D341Med (cell line): Measurements from ENCODE around the gene ZIC5.
"Not testable (repeated sequence)": the region's sequence is repeated elsewhere in the genome, so short reads cannot be mapped to it uniquely, and the experiment has no call there.

Experiments
- DNase-seq: peaks from one replicate; pipeline ENCODE4 v3.0.0; 2012; ENCODE audit warnings: low spot score

Gene ZIC5

DNA sequence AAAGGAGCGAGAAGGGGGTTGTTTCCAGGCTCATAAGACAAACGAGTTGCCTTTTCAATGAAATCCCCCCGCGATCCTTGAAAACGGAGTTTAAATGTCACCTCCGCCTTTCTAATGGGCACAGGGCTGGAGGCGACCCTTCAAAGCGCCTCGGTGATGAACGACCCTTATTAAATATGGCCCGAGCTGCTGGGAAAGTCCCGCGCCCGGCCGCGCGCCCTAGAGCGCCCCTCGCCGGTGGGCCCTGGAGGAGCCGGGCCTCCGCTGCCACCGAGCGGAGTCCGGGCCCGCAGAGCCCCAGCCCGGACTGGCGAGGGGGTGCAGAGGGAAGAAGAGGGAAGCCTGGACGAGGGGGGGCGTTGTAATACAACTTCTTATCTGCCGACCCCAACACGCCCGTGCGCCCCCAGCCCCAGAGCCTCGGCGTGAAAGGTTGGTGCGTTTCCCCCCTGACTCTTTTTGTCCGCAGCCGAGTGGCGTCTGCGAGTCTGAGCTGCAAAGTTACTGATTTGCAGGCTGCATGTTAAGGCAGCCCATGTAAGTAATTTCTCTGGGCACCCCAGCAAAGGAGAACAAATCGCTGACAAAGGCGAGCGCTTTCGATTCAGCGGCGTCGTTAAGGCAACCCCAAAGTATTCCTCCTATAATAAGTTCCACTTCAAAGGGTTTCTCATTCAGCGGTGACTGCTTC lies 11.9 kb downstream of the ZIC5 start:
- DNase-seq, result no peak

GRCh38 chr13:99959127-99959539 lies 12.4 kb downstream of the ZIC5 start:
- no peak for DNase-seq

DNA sequence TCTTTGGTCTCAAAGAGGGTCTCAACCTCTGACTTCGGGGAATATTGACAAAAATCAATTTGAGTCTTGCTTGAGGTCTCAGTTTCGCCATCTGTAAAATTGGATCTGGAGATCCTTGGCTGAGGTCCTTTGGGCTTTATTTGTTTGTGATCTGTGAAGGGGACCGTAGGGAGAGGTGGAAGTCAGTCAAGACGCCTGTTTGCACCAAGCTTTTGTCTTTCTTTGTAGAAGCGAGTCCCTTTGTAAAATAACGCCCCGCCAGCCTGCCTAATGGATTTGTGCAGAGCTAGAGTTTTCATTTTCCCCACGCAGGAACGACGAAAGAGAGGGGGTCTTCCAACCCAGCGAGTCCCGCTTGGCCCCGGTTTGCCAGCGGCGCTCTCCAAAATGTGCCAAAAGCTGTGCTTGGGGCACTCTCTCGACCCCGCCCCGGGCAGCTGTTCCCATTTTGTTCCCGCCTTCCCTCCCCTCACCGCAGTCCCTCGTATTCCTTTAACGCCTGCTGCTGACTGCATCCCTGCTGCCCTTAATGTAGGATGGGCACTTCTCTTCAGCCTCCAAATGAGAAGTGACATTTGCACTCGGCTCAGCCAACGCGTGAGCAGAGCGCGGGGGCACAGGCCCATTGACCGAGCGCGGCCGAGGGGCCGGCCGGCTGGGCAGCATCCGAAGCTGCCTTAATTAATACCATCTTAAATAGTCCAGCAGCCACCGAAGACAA lies 13.0 kb downstream of the ZIC5 start:
- no peak for DNase-seq

DNA sequence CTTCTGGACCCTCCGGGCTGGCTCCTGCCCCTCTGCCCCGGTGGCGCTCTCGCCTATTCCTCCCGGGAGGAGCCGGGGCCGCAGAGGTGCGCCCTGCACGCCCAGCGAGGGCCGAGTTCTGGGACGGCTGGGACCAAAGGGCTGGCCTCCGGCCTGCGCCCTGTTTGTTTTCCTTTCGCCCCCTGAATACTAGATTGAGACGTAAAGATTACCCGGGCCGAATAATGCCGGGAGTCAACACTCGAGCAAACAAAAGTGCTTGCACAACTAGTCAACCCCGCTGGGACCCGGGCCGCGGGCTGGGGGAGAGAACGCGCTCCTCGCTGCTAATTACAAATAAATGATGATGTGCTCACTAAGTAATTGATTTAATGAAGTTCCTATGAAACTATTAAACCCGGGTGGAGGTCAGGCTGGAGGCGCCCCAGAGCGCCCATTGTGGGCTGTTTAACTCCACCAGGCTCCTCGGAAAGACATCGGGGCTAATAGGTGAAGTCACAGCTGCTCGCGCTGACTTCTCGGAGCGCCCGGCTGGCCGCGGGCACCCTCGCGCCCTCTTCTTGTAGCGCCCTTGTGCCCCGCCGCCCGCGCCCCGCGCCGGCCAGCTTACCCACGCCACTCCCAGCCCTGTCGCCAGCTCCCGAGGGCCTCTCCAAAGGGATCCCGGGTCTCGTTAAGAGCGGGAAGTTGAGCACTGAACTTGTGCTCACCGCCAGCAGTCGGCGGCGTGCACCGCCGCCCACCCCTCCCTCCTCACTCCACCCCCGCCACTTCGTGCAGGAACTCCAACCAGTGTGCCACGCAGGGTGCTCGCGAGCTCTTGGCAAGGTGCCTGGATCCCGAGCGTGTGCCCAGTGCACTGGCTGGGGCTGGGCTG lies 14.9 kb downstream of the ZIC5 start:
- DNase-seq, result no peak

- DNase-seq, result no peak
Observed at GRCh38 chr13:99955747-99956472, 15.7 kb downstream of the ZIC5 start.

GRCh38 chr13:99955107-99955746 lies 16.3 kb downstream of the ZIC5 start:
- DNase-seq, result no peak

GRCh38 chr13:99953138-99953755 lies 18.3 kb downstream of the ZIC5 start:
- no peak for DNase-seq

- DNase-seq, result not testable (repeated sequence)
Observed at GRCh38 chr13:99951666-99952065, 19.9 kb downstream of the ZIC5 start.

GRCh38 chr13:99949679-99950413 lies 21.7 kb downstream of the ZIC5 start:
- DNase-seq, result no peak

DNA sequence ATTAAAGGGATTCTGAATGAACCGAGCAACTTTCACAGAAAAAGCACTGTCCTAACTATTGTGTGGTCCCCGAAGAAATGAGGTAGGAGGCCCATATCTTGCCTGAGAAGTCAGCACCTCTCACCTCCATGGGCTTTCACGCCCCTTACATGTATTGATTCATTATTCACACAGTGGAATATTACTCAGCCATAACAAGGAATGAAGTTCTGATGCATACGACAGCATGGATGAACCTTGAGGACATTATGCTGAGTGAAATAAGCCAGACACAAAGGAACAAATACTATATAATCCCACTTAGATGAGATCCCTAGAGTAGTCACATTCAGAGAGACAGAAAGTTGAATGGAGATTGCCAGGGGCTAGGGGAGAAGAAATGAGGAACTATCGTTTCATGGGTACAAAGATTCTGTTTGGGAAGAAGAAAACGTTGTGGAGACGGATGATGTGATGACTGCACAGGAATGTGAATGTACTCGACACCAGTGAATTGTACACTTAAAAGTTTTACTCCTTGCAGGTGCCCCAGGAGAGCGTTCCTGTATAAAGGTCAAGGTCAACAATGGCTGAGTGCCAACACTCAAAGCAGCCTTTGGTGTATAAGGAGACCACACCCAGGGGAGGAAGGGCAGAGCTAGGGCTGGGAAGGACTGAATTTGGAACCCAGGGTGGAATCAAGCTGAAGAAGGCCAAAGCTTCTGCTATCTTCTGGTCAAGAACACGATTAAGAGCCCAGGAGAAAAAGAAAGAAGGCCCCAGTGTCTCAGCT lies 22.5 kb downstream of the ZIC5 start:
- no peak for DNase-seq

- no peak for DNase-seq
Observed at GRCh38 chr13:99948411-99948810, 23.2 kb downstream of the ZIC5 start.

DNA sequence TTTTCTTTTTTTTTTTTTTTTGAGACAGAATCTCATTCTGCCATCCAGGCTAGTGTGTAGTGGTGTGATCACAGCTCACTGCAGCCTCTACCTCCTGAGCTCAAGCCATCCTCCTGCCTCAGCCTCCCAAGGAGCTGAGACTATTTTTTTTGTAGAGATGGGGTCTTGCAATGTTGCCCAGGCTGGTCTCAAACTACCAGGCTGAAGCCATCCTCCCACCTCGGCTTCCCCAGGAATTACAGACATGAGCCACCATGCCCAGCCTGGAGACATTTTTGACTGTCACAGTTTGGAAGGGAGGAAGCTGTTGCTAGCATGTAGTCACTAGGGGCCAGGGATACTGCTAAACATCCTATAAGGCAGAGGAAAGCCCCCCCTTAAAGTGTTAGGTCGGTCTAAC lies 23.9 kb downstream of the ZIC5 start:
- no peak for DNase-seq

GRCh38 chr13:99945515-99945914 lies 26.1 kb downstream of the ZIC5 start:
- not testable (repeated sequence) for DNase-seq

DNA sequence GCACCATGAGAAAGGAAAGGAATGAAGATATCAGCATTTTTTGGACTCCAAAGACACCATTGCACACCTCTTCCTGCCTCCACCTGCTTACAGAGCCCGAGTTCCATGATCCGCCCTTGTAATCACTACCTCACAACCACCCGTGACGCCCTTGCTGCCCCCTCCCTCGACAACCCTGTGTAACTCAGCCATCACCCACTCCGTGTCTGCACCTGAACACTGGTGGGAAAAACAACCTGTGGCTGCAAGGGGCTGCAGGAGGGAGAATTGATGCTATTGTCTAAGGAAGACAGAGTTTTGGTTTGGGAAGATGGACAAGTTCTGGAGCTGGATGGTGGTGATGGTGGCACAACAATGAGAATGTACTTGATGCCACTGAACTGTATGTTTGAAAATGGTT lies 27.0 kb downstream of the ZIC5 start:
- DNase-seq, result no peak

DNA sequence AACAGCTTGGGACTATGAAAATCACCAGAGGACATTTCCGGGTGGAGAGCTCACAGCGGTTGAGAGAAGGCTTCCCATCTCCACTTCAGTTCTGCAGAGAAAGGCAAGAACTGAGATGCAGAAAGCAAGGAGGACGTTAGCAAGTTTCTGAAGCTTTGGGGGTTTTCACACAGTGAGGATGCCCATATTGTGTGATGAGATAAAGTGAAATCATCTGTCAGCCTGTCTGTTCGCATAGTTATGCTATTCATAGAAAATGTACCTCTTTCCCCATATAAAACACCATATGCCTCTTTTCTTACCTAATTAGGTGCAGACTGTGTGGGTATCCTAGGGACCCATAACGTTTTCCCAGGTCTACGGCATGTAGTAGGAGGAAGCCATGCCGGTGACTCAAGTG lies 27.5 kb downstream of the ZIC5 start:
- no peak for DNase-seq

DNA sequence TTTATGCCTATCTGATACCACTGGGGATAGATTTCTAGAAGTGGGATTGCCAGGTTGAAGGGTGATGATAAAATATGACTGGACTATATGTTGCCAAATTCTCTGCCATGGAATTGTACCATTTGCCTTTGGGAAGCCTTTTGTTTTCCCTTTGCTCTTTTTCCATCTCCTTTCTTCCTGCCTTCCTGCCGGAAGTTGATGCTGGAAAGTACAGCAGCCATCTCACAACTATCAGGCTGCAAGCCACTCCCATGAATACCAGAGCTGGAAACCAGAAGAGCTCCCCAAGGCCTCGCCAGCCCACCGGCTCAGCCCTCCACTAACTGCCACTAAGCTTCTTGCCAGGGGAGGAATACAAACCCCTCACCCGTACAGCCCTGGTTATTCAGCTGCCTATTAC lies 29.7 kb downstream of the ZIC5 start:
- no peak for DNase-seq

GRCh38 chr13:99941086-99941485 lies 30.5 kb downstream of the ZIC5 start:
- no peak for DNase-seq

GRCh38 chr13:99938635-99939034 lies 32.9 kb downstream of the ZIC5 start:
- no peak for DNase-seq

DNA sequence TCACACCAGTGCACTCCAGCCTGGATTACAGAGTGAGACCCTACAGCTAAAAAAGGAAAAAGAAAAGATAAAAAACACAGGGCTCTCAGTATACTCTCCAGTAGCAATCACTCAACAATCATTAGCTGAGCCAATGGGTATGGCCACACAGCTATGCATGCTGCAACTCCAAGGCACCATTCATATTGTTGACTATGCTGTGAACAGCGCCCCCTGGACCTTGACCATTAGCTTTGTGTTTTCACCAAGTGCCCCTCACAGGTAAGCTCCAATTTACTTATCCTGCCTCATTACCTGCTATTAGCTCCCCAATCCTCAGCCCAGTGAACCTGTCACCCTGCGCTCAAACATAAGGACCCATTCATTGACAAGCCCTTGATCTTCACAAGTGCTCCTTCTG lies 35.8 kb downstream of the ZIC5 start:
- no peak for DNase-seq

DNA sequence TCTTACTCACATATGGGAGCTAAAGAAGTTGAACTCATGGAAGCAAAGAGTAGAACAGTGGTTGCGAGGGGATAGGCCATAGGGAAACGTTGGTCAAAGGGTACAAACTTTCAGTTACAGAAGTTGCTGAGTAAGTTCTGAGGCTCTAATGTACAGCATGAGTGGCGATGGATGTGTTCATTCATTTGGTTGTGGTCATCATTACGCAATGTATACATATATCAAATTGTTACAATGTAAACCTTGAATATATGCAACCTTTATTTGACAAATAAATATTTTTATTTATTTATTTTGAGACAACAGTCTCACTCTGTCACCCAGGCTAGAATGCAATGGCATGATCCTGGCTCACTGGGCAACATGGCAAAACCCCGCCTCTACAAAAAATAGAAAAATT lies 38.7 kb downstream of the ZIC5 start:
- DNase-seq, result no peak
